ENCODE data around the gene AGTPBP1. TPM values are rescaled to one million over a fixed set of nuclear protein-coding genes. Genes with fewer than 3 reads are reported as not detected.

AGTPBP1 gene
- total and polyA plus RNA-seq, 2 experiments from 2014 or later: 31.4 to 58.0 TPM

GRCh38 chr9:85630676-85631075 lies 111.1 kb downstream of the AGTPBP1 start:
- Histone ChIP-seq H2AFZ (no peak overlapping the region), H3K79me2 (replicated peaks; ENCODE audit: insufficient read depth) (no peaks in the 10 kb centered on the region), H3F3A (replicated peaks; ENCODE audit: low read depth) (no peaks in the 10 kb centered on the region), H3K4me1 (ENCODE audit: insufficient read depth) (no peaks in the 10 kb centered on the region), H3K36me3 (ENCODE audit: insufficient read depth) (no peaks in the 10 kb centered on the region), H3K27ac (ENCODE audit: low read depth) (no peak overlapping the region), H3K27me3 (ENCODE audit: insufficient read depth) (no peaks in the 10 kb centered on the region), H3K4me3 (no peak overlapping the region), H3K4me2 (no peak overlapping the region), H3K9me2 (ENCODE audit: insufficient read depth) (no peaks in the 10 kb centered on the region), H4K20me1 (replicated peaks; ENCODE audit: insufficient read depth) (no peaks in the 10 kb centered on the region; the same call in none of the 2 replicates)
- no peak for TF ChIP-seq JUNB (IDR thresholded peaks at IDR 0.05; ENCODE audit: unreplicated experiment)
- no peak for TF ChIP-seq STAT1 (IDR thresholded peaks at IDR 0.05; ENCODE audit: unreplicated experiment)
- TF ChIP-seq ZNF462 (CRISPR knock-in tag; IDR thresholded peaks at IDR 0.05): no peak
- no peak for TF ChIP-seq CTCF (conservative IDR thresholded peaks at IDR 0.05; ENCODE audit: low read depth in 2 of 2)
- no peak for TF ChIP-seq POLR2AphosphoS5 (IDR thresholded peaks at IDR 0.05; ENCODE audit: low read depth)
- TF ChIP-seq CREB1 (CRISPR knock-in tag; IDR thresholded peaks at IDR 0.05; ENCODE audit: low read depth): no peak
- TF ChIP-seq NANOG (IDR thresholded peaks at IDR 0.05; ENCODE audit: borderline replicate concordance): no peak
- no peak for TF ChIP-seq EZH2phosphoT487 (IDR thresholded peaks at IDR 0.05; ENCODE audit: unreplicated experiment)
- no peak for TF ChIP-seq ZNF331 (CRISPR knock-in tag; IDR thresholded peaks at IDR 0.05; ENCODE audit: low read depth)
- no peak for TF ChIP-seq ETS1 (IDR thresholded peaks at IDR 0.05)
- TF ChIP-seq REST (IDR thresholded peaks at IDR 0.05; ENCODE audit: unreplicated experiment): no peak
- no peak for TF ChIP-seq EZH2 (IDR thresholded peaks at IDR 0.05; ENCODE audit: low read depth, unreplicated experiment)
- TF ChIP-seq ZNF114 (CRISPR knock-in tag; IDR thresholded peaks at IDR 0.05): no peak
- Mint-ChIP-seq H3K4me1 (no peaks in the 10 kb centered on the region), H3K27me3 (ENCODE audit: insufficient read depth, low read depth, poor library complexity) (peaks cover 9% of the 10 kb centered on the region), H3K27ac (no peak overlapping the region), H3K9me3 (no peaks in the 10 kb centered on the region), H3K4me3 (no peak overlapping the region), H3K36me3 (ENCODE audit: low read depth) (peaks cover 6% of the 10 kb centered on the region)
- DNase-seq (ENCODE audit: low spot score): no peak
- ATAC-seq: no peak
